SU-DHL-6 (cell line): Measurements from ENCODE around the gene APPBP2.

Experiments
- EZH2phosphoT487 ChIP-seq: fragments of 200-600 bp; sonication (generic), shearing (Covaris generic); conservative IDR thresholded peaks from 2 replicates; pipeline ENCODE4 v1.6.1; 2018; ENCODE audit warnings: mild to moderate bottlenecking, antibody characterized with exemption, low read length, moderate library complexity, mixed read lengths
- TF ChIP-seq, protein P1 (sequence below): fragments of 200-600 bp; sonication (generic); IDR thresholded peaks from one replicate; pipeline ENCODE4 v1.5.1; 2017; ENCODE audit warnings: antibody characterized with exemption, mild to moderate bottlenecking, low read length, moderate library complexity; ENCODE audit not compliant: insufficient read depth, poor library complexity, severe bottlenecking

DNA sequence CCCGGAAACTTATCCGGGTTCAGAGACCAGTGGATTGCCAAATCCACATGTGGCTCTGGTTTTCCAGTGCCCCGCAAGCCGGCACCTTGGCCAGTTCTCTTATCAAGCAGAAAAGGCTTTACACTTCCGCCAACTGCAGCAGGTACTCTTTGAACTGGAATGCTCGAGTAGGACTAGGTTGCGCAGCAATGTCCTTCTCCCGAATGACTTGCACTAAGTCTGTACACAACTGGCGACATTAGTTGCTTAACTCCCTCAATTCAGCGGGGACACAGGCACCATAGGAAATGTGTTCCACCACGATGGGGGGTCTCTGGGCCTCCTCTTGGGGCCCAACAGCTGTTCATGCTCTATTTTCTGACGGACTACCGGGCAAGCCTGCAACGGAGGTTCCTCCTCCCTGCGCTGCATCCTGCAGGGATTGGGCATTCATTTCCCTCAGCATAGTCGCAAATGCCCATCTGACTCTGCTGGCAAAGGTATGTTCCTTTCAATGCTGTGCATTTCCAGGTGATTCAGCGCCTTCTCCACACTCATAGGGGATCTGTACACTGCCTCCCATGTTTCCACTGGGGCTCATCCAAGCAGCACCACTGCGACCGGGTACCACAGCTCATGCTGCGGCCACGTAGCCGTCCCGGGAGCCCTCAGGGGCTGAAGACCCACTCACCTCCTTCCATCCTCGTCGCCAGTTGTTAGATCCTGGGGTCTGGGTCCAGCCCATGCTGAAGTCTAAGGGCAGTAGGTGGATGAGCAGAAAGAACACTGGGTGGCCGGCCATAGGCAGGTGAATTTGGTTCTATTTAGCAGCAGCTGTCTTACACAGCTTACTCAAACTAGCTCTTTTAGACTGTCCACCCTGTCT lies 34.2 kb upstream of the APPBP2 start:
- TF ChIP-seq, protein P1, sequence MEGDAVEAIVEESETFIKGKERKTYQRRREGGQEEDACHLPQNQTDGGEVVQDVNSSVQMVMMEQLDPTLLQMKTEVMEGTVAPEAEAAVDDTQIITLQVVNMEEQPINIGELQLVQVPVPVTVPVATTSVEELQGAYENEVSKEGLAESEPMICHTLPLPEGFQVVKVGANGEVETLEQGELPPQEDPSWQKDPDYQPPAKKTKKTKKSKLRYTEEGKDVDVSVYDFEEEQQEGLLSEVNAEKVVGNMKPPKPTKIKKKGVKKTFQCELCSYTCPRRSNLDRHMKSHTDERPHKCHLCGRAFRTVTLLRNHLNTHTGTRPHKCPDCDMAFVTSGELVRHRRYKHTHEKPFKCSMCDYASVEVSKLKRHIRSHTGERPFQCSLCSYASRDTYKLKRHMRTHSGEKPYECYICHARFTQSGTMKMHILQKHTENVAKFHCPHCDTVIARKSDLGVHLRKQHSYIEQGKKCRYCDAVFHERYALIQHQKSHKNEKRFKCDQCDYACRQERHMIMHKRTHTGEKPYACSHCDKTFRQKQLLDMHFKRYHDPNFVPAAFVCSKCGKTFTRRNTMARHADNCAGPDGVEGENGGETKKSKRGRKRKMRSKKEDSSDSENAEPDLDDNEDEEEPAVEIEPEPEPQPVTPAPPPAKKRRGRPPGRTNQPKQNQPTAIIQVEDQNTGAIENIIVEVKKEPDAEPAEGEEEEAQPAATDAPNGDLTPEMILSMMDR = no peak
- no peak for TF ChIP-seq EZH2phosphoT487
